ENCODE measurements around the gene LIG4.

The LIG4 gene

GRCh38 chr13:108193806-108194205, 21.5 kb downstream of the LIG4 start:
- no peak for DNase-seq

- no peak for DNase-seq
Measured at GRCh38 chr13:108190897-108191296, 24.4 kb downstream of the LIG4 start.

- DNase-seq, result no peak
Measured at GRCh38 chr13:108188260-108188659, 27.1 kb downstream of the LIG4 start.

- DNase-seq, result no peak
Measured at GRCh38 chr13:108185223-108185622, 30.1 kb downstream of the LIG4 start.

GRCh38 chr13:108182652-108183051, 32.7 kb downstream of the LIG4 start:
- DNase-seq, result no peak

GRCh38 chr13:108178078-108178477, 37.3 kb downstream of the LIG4 start:
- DNase-seq, result no peak

- DNase-seq, result peak; percentile 10
Measured at GRCh38 chr13:108176685-108177274, 38.6 kb downstream of the LIG4 start.

GRCh38 chr13:108168929-108169328, 46.4 kb downstream of the LIG4 start:
- DNase-seq, result no peak

- no peak for DNase-seq
Measured at GRCh38 chr13:108166078-108166477, 49.3 kb downstream of the LIG4 start.

GRCh38 chr13:108158746-108159145, 56.6 kb downstream of the LIG4 start:
- no peak for DNase-seq
